Measurements from ENCODE around the gene RHBDF1. TPM values are rescaled to one million over a fixed set of nuclear protein-coding genes. Genes with fewer than 3 reads are reported as not detected.
A peak's percentile ranks its signal among the peaks of the same experiment; 100 is the strongest.

Gene RHBDF1
- total RNA-seq, 1 donor from 2014 or later = 55.5 TPM

GRCh38 chr16:83781-84615 lies 11.6 kb upstream of the RHBDF1 start:
- H3K27ac ChIP-seq (ENCODE audit: low read depth, low read length) = peak overlapping the region; percentile 64

GRCh38 chr16:83060-83603 lies 10.7 kb upstream of the RHBDF1 start:
- FAIRE-seq (no peak), DNase-seq (ENCODE audit: low read depth) (no peak)
- Histone ChIP-seq H3K36me3 (ENCODE audit: insufficient read depth, low read length) (peaks cover 2% of the 10 kb centered on the region), H3K4me2 (ENCODE audit: low read length) (no peak overlapping the region), H3K4me1 (ENCODE audit: insufficient read depth, low read length) (peaks cover 46% of the 10 kb centered on the region), H3K27me3 (ENCODE audit: insufficient read depth, low read length) (no peaks in the 10 kb centered on the region), H3K9ac (ENCODE audit: low read length) (no peak overlapping the region), H4K20me1 (ENCODE audit: insufficient read depth, low read length) (peaks cover 52% of the 10 kb centered on the region), H3K9me3 (ENCODE audit: insufficient read depth, low read depth, low read length) (no peaks in the 10 kb centered on the region), H3K79me2 (ENCODE audit: insufficient read depth, low read length) (peaks cover 23% of the 10 kb centered on the region), H3K27ac (ENCODE audit: low read depth, low read length) (no peak overlapping the region), H3K4me3 (ENCODE audit: insufficient read depth, low read depth, low read length) (no peak overlapping the region), H2AFZ (ENCODE audit: low read depth, low read length) (no peak overlapping the region)
- Mint-ChIP-seq H3K4me3 (ENCODE audit: unreplicated experiment) (no peak overlapping the region), H3K4me1 (ENCODE audit: low read depth, unreplicated experiment) (peaks cover 26% of the 10 kb centered on the region), H3K27ac (ENCODE audit: unreplicated experiment) (no peak overlapping the region), H3K9me3 (ENCODE audit: unreplicated experiment) (no peaks in the 10 kb centered on the region), H3K27me3 (ENCODE audit: low read depth, unreplicated experiment) (no peaks in the 10 kb centered on the region), H3K36me3 (ENCODE audit: low read depth, unreplicated experiment) (peaks cover 10% of the 10 kb centered on the region)
- TF ChIP-seq CTCF (IDR thresholded peaks at IDR 0.05; ENCODE audit: insufficient read depth, low read depth, low read length) (no peak), EZH2 (IDR thresholded peaks at IDR 0.05; ENCODE audit: insufficient read depth, low read length) (no peak)

More at GRCh38 chr16:83781-84615, 11.6 kb upstream of the RHBDF1 start:
- H3K4me1 Mint-ChIP-seq (ENCODE audit: low read depth, unreplicated experiment) = peaks cover 22% of the 10 kb centered on the region
- Histone ChIP-seq H3K9me3 (ENCODE audit: insufficient read depth, low read depth, low read length) (no peaks in the 10 kb centered on the region), H3K4me2 (ENCODE audit: low read length) (peak overlapping the region; percentile 67), H3K27me3 (ENCODE audit: insufficient read depth, low read length) (no peaks in the 10 kb centered on the region), H3K36me3 (ENCODE audit: insufficient read depth, low read length) (peaks cover 5% of the 10 kb centered on the region), H3K4me3 (ENCODE audit: insufficient read depth, low read depth, low read length) (no peak overlapping the region), H3K79me2 (ENCODE audit: insufficient read depth, low read length) (peaks cover 15% of the 10 kb centered on the region), H3K4me1 (ENCODE audit: insufficient read depth, low read length) (peaks cover 40% of the 10 kb centered on the region), H3K9ac (ENCODE audit: low read length) (peak overlapping the region; percentile 44), H2AFZ (ENCODE audit: low read depth, low read length) (no peak overlapping the region), H4K20me1 (ENCODE audit: insufficient read depth, low read length) (peaks cover 55% of the 10 kb centered on the region)
- H3K36me3 Mint-ChIP-seq (ENCODE audit: low read depth, unreplicated experiment) = peaks cover 10% of the 10 kb centered on the region
- H3K27ac Mint-ChIP-seq (ENCODE audit: unreplicated experiment) = peak overlapping the region; percentile 72
- H3K9me3 Mint-ChIP-seq (ENCODE audit: unreplicated experiment) = no peaks in the 10 kb centered on the region
- FAIRE-seq = no peak
- H3K27me3 Mint-ChIP-seq (ENCODE audit: low read depth, unreplicated experiment) = no peaks in the 10 kb centered on the region
- peak; percentile 37 for DNase-seq (ENCODE audit: low read depth)
- no peak overlapping the region for H3K4me3 Mint-ChIP-seq (ENCODE audit: unreplicated experiment)
- no peak for TF ChIP-seq EZH2 (IDR thresholded peaks at IDR 0.05; ENCODE audit: insufficient read depth, low read length)
- TF ChIP-seq CTCF (IDR thresholded peaks at IDR 0.05; ENCODE audit: insufficient read depth, low read depth, low read length) = no peak
